Activated CD8-positive, alpha-beta memory T cell treated with anti-CD3 and anti-CD28 coated beads for 4 hours (primary cell): ENCODE results near the gene NAXD.
"Not testable (repeated sequence)": the region's sequence is repeated elsewhere in the genome, so short reads cannot be mapped to it uniquely, and the experiment has no call there.

Source experiments
- DNase-seq, 2 donors: peaks; one replicate each; pipeline ENCODE4 v3.0.0-alpha.2; 2020; ENCODE audit warnings: low read depth in 2 of 2

Gene NAXD

GRCh38 chr13:110644892-110645521 is 29.7 kb downstream of the NAXD start:
- DNase-seq = no peak

GRCh38 chr13:110645750-110646149 is 30.4 kb downstream of the NAXD start:
- no peak for DNase-seq

GRCh38 chr13:110646442-110647364 is 31.4 kb downstream of the NAXD start:
- DNase-seq = no peak

GRCh38 chr13:110647365-110647737 is 32.0 kb downstream of the NAXD start:
- DNase-seq = no peak

- DNase-seq = no peak
Observed at GRCh38 chr13:110648146-110648819, 32.9 kb downstream of the NAXD start.

- no peak for DNase-seq
Observed at GRCh38 chr13:110648848-110649421, 33.6 kb downstream of the NAXD start.

- DNase-seq = no peak
Observed at GRCh38 chr13:110649551-110649950, 34.2 kb downstream of the NAXD start.

GRCh38 chr13:110650436-110650835 is 35.1 kb downstream of the NAXD start:
- DNase-seq = no peak

GRCh38 chr13:110651271-110651670 is 35.9 kb downstream of the NAXD start:
- no peak for DNase-seq

- DNase-seq = no peak
Observed at GRCh38 chr13:110651726-110652230, 36.4 kb downstream of the NAXD start.

GRCh38 chr13:110652231-110652730 is 36.9 kb downstream of the NAXD start:
- no peak for DNase-seq

GRCh38 chr13:110652764-110653163 is 37.4 kb downstream of the NAXD start:
- DNase-seq = no peak

- no peak for DNase-seq
Observed at GRCh38 chr13:110653271-110653670, 37.9 kb downstream of the NAXD start.

- no peak for DNase-seq
Observed at GRCh38 chr13:110653851-110654250, 38.5 kb downstream of the NAXD start.

GRCh38 chr13:110657196-110657595 is 41.9 kb downstream of the NAXD start:
- DNase-seq = no peak

- DNase-seq = not testable (repeated sequence)
Observed at GRCh38 chr13:110658218-110658911, 43.0 kb downstream of the NAXD start.

- DNase-seq = no peak
Observed at GRCh38 chr13:110661256-110661655, 45.9 kb downstream of the NAXD start.

- no peak for DNase-seq
Observed at GRCh38 chr13:110662091-110662490, 46.7 kb downstream of the NAXD start.

GRCh38 chr13:110662777-110663443 is 47.6 kb downstream of the NAXD start:
- no peak for DNase-seq

- DNase-seq = no peak
Observed at GRCh38 chr13:110663491-110663890, 48.1 kb downstream of the NAXD start.

GRCh38 chr13:110664041-110664440 is 48.7 kb downstream of the NAXD start:
- no peak for DNase-seq
